ENCODE results near the gene POP4. TPM values are rescaled to one million over a fixed set of nuclear protein-coding genes. Genes with fewer than 3 reads are reported as not detected.

The POP4 gene
- total RNA-seq, 1 donor from 2014 or later, result 49.4 TPM

- H3K4me1 Mint-ChIP-seq (ENCODE audit: low read depth), result no peaks in the 10 kb centered on the region
- no peak for DNase-seq (ENCODE audit: low spot score)
- no peak for TF ChIP-seq CTCF (IDR thresholded peaks at IDR 0.05)
- peaks cover 4% of the 10 kb centered on the region for H3K9me3 Mint-ChIP-seq (ENCODE audit: low read depth)
- H3K27ac Mint-ChIP-seq (ENCODE audit: unreplicated experiment), result no peak overlapping the region
- no peak overlapping the region for H3K4me3 Mint-ChIP-seq (ENCODE audit: unreplicated experiment)
- H3K36me3 Mint-ChIP-seq (ENCODE audit: low read depth), result peaks cover 26% of the 10 kb centered on the region
- H3K27me3 Mint-ChIP-seq (ENCODE audit: low read depth), result peaks cover 6% of the 10 kb centered on the region
Measured at GRCh38 chr19:29617366-29618266, 11.5 kb downstream of the POP4 start.

- Mint-ChIP-seq H3K36me3 (ENCODE audit: low read depth) (peaks cover 22% of the 10 kb centered on the region), H3K9me3 (ENCODE audit: low read depth) (peaks cover 4% of the 10 kb centered on the region), H3K4me3 (ENCODE audit: unreplicated experiment) (no peak overlapping the region), H3K27ac (ENCODE audit: unreplicated experiment) (no peak overlapping the region), H3K27me3 (ENCODE audit: low read depth) (peaks cover 6% of the 10 kb centered on the region), H3K4me1 (ENCODE audit: low read depth) (no peaks in the 10 kb centered on the region)
- no peak for DNase-seq (ENCODE audit: low spot score)
- no peak for TF ChIP-seq CTCF (IDR thresholded peaks at IDR 0.05)
Measured at GRCh38 chr19:29618434-29618833, 12.4 kb downstream of the POP4 start.

- TF ChIP-seq CTCF (IDR thresholded peaks at IDR 0.05), result no peak
- peaks cover 6% of the 10 kb centered on the region for H3K27me3 Mint-ChIP-seq (ENCODE audit: low read depth)
- no peaks in the 10 kb centered on the region for H3K4me1 Mint-ChIP-seq (ENCODE audit: low read depth)
- H3K4me3 Mint-ChIP-seq (ENCODE audit: unreplicated experiment), result no peak overlapping the region
- peaks cover 4% of the 10 kb centered on the region for H3K9me3 Mint-ChIP-seq (ENCODE audit: low read depth)
- H3K27ac Mint-ChIP-seq (ENCODE audit: unreplicated experiment), result no peak overlapping the region
- peaks cover 22% of the 10 kb centered on the region for H3K36me3 Mint-ChIP-seq (ENCODE audit: low read depth)
- DNase-seq (ENCODE audit: low spot score), result no peak
Measured at GRCh38 chr19:29618871-29619270, 12.8 kb downstream of the POP4 start.

GRCh38 chr19:29620931-29621351 lies 14.9 kb downstream of the POP4 start:
- TF ChIP-seq CTCF (IDR thresholded peaks at IDR 0.05), result no peak
- H3K4me1 Mint-ChIP-seq (ENCODE audit: low read depth), result no peaks in the 10 kb centered on the region
- peaks cover 6% of the 10 kb centered on the region for H3K27me3 Mint-ChIP-seq (ENCODE audit: low read depth)
- H3K4me3 Mint-ChIP-seq (ENCODE audit: unreplicated experiment), result no peak overlapping the region
- peaks cover 7% of the 10 kb centered on the region for H3K36me3 Mint-ChIP-seq (ENCODE audit: low read depth)
- H3K27ac Mint-ChIP-seq (ENCODE audit: unreplicated experiment), result no peak overlapping the region
- peak; percentile 74 for DNase-seq (ENCODE audit: low spot score)
- H3K9me3 Mint-ChIP-seq (ENCODE audit: low read depth), result peaks cover 4% of the 10 kb centered on the region

- no peak for DNase-seq (ENCODE audit: low spot score)
- no peak overlapping the region for H3K27ac Mint-ChIP-seq (ENCODE audit: unreplicated experiment)
- no peaks in the 10 kb centered on the region for H3K36me3 Mint-ChIP-seq (ENCODE audit: low read depth)
- no peaks in the 10 kb centered on the region for H3K4me1 Mint-ChIP-seq (ENCODE audit: low read depth)
- peaks cover 4% of the 10 kb centered on the region for H3K9me3 Mint-ChIP-seq (ENCODE audit: low read depth)
- no peak overlapping the region for H3K4me3 Mint-ChIP-seq (ENCODE audit: unreplicated experiment)
- no peak for TF ChIP-seq CTCF (IDR thresholded peaks at IDR 0.05)
- H3K27me3 Mint-ChIP-seq (ENCODE audit: low read depth), result peaks cover 6% of the 10 kb centered on the region
Measured at GRCh38 chr19:29622166-29623070, 16.3 kb downstream of the POP4 start.

Measured in chondrocyte (in vitro differentiated cells).